HTR-8/SVneo (cell line): ENCODE data around the gene PYGB.
A peak's percentile ranks its signal among the peaks of the same experiment; 100 is the strongest.
"Not testable (repeated sequence)": the region's sequence is repeated elsewhere in the genome, so short reads cannot be mapped to it uniquely, and the experiment has no call there.

ENCODE experiments used
- DNase-seq: peaks from one replicate; pipeline ENCODE4 v3.0.0; 2011; ENCODE audit warnings: low spot score, mixed read lengths; ENCODE audit not compliant: insufficient read length
- FAIRE-seq: peaks from 2 replicates; lab custom pipeline; 2011; peaks lifted over from hg19 to GRCh38; lab: Jason Lieb, UNC

The PYGB gene

DNA sequence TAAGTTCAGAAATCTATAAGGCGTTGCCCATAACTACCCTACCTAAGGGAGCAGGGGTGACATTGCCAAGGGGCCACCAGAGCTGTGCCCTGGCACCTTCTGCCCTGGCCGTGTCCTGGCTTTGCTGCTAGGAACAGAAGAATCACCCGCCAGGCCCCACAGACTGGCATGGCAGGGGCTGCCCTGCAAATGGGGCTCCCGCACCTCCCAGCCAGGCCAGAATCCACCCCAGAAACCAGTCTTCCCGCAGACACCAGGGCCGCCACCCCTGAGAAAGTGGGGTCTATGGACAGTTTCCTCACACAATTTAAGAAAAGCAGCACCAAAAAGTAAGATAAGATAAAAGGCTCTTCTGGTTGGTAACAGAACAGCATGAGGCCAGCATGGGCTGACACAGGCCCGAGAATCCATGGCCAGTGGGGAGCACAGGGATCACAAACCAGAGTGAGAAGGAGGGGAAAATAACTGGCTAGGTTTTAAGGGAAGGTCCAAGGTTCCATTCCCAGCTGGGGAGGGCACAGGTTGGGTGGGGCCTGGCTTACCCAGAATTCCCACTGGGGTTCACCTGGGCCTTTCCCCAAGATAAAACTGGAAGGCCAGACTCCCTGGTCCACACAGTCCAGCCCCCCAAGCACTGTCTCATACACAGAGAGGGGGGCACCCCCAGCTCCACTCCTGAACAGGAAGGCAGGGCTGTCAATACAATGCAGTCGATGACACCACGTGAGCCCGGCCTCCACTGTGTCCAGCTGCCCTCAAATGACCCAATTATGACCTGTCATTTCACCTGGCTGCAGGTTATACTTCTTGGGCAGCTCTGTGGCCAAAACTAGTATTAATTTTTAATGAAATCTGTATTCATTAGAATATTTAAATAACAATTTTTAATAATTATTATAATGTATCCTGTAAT is 59.4 kb downstream of the PYGB start:
- FAIRE-seq (no peak), DNase-seq (no peak)

DNA sequence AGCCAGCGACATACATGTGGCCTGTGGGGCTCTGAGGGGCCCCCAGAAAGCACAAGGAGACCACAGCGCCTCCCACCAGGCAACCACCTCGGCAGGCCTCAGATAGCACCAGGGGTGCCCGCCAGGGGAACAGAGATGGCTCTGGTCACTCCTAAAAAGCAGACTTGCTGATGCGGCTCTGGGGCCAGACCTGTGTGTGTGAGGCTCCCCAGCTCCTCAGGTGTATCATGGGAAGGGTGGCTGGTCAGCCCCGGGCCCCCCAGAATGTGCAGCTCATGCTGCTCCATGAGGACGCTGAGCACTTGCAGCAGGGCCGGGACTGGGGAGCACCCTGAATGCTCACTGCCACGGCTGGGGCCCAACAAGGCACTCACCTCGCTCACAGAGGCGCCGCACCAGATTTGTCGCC is 60.2 kb downstream of the PYGB start:
- DNase-seq (no peak), FAIRE-seq (no peak)

DNA sequence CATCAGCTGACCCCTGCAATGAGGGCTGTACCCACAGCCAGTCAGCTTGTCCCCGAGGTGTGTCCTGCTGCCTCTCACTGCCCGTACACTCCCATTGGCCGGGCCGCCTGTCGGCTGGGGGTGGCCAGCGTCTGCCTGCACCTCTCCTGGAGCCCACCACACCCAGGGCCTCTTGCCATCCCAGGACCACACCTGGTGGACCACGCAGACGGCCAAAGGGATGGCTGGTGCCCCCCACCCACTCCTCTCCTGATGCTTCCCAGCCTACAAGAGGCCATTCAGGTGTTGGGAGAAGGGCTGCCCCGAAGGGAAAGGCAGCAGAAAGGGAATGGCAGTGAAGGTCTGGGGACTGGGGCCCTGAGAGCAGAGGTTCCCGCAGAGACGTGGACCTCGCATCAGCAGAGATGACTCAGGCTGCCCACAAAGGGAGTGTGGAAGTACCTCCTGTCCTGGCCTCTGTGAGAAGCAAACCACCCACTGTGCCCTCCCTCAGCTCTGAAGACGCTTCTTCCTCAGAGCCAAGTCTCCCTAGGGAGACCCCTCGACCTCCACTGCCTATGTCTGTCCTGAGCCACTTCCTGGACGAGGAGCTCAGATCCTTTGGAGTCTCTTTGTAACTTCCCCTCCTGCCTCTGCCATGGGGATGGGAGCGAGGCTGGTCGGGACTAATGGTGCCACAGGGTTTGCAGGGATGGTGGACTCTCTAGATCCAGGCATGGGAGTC is 60.9 kb downstream of the PYGB start:
- FAIRE-seq (no peak), DNase-seq (no peak)

DNA sequence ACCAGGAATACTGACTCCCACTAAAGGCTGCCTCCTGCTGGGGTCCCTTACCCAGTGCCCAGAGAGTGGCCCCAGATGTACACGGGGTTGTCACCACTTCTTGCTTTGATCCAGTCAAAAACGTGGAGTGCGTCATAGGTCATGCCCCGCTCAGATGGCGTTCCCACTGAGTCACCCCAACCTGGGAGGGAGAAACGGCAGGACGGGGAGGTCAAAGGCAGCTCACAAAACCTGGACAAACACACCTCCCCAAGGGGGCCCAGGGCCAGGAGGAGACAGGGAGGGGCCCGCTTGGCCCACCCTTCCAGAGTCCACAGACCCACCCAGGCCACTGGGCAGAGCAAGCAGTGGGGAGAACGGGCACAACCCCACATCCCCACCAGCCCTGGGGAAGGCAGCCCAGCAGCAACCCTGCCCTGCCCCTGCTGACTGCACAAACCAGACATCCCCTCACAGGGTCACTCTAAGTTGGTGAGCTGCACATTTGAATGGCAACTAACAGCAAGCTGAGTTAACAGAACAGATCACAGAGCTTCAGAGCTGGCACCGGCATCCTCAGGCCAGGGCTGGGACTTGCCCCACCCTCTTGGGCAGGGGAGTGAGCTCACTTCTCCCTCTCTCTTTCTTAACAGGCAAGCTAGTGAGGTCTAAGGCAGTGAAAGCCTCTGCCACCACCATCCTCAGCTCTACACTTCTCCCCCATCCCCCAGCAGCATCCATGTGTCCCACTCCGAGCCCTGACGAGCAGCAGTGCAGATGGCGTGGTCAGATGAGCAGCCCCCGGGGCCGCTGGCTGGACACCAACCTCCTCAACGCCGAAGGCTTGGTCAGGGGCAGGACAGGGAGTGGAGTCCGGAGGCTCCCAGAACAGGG is 61.7 kb downstream of the PYGB start:
- FAIRE-seq (peak; percentile 81), DNase-seq (peak; percentile 57)

DNA sequence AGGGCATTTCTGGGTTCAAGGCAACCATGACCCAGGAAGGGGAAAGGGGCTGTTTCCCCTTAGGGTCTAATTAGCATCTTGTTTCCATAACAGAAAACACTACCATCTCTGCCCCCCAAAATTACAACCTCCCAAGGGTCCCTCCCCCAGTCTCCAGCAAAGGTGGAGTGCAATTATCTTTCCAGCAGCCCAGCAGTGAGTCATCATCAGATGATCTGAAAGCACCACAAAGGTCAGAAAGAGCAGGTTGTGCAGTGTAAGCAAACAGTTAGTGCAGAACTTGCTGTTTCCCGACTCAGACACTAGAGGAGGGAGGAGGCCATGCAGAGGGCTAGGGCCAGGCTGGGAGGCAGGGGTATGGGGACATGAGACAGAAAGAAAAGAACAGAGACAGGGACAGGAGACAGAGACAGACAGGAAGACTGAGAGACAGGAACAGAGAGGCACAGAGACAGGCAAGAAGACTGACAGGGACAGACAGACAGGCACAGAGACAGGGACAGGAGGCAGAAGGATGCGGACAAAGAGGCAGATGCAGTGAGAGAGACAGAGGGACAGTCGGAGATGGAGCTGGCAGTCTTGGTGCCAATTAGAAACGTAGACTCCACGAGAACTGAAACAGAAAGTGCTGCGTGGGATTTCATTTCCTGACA is 62.5 kb downstream of the PYGB start:
- DNase-seq (peak; percentile 87), FAIRE-seq (peak; percentile 86)

DNA sequence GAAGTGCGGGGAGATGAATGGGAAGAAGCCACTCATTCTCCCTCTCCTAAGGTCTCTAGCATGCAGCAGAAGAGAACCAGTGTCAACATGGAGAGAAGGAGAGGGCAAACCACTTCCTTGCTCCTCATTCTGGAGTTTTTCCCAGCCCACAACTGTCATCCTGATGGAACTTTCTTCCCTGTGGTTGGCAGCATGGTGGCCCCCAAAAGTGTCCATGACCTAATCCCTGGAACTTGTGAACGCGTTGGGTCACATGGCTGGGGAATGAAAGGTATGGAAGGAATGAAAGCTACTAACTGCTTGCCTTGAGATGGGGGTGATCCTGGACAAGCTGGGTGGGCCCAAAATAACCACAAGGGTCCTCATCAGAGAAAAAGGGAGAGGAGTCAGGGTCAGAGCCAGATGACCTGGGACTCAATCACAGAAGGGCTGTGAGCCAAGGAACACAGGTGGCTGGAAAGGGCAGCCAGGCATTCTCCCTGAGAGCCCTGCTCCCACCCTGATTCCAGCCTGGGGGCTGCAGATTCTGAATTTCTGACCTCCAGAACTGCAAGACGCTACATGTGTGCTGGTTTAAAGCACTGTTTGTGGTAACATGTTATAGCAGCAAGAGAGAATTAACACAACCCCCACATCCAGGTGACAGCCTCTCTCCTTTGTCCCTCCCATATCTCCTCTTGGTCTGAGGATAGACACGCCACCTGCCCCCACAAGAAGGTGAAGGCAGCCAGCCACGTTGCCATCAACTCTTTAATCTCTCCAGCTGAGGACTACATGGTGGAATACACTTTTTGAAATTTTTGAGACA is 63.2 kb downstream of the PYGB start:
- DNase-seq = no peak
- no peak for FAIRE-seq

DNA sequence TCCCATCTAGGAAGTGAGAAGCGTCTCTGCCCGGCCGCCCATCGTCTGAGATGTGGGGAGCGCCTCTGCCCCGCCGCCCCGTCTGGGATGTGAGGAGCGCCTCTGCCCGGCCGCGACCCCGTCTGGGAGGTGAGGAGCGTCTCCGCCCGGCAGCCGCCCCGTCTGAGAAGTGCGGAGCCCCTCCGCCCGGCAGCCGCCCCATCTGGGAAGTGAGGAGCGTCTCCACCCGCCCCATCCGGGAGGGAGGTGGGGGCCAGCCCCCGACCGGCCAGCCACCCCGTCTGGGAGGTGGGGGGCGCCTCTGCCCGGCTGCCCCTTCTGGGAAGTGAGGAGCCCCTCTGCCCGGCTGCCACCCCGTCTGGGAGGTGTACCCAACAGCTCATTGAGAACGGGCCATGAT is 64.8 kb downstream of the PYGB start:
- not testable (repeated sequence) for FAIRE-seq, DNase-seq

DNA sequence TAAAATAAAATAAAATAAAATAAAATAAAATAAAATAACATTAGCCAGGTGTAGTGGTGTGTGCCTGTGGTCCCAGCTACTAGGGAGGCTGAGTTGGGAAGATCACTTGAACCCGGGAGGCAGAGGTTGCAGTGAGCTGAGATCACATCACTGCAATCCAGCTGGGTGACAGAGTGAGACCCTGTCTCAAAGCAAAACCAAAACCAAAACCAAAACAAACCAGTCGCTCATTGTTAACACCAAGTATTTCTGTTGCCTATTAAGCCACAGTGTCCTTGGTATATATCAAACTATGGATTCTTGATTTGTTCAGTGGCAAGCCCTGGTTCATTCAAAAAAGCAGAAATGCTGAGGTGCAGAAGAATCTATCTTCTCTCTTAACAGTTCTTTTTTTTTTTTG is 65.7 kb downstream of the PYGB start:
- DNase-seq = no peak
- FAIRE-seq = no peak

DNA sequence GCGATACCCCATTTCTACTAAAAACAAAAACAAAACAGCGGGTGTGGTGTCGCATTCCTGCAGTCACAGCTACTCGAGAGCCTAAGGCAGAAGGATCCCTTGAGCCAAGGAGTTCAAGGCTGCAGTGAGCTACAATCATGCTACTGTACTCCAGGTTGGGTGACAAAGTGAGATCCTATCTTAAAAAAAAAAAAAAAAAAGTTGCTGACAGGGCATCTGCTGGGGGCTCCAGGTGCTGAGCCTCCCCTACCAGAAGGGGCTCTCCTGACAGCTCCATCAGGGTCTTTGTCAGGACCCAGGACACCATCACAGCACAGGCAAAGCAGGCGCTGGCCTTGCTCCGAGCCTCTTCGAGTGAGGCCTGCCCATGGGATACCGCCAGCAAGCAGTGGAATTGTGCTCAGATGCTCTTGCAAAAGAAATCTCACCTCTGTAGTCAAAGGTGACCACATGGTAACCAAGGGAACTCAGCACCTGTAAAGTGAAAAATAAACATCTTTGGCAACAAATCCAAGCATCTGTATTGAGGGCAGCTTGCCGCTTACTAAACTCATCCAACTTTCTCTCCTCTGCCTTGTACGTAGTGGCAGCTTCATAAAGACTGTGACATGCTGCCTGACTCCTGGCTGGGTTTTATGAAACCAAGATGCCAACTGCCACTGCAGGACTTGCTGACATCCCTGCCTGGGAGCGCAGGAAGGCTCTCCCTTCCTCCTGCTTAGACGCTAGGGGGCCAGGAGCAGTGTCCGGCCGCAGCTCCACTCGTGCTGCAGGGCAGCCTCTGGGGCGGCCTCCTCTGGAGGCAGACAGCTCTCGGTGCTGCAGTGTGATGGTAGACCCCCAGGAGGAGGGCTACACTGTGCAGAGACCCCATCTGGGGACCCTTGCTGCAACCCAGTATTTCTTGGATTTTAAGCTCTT is 66.9 kb downstream of the PYGB start:
- FAIRE-seq (no peak), DNase-seq (no peak)

DNA sequence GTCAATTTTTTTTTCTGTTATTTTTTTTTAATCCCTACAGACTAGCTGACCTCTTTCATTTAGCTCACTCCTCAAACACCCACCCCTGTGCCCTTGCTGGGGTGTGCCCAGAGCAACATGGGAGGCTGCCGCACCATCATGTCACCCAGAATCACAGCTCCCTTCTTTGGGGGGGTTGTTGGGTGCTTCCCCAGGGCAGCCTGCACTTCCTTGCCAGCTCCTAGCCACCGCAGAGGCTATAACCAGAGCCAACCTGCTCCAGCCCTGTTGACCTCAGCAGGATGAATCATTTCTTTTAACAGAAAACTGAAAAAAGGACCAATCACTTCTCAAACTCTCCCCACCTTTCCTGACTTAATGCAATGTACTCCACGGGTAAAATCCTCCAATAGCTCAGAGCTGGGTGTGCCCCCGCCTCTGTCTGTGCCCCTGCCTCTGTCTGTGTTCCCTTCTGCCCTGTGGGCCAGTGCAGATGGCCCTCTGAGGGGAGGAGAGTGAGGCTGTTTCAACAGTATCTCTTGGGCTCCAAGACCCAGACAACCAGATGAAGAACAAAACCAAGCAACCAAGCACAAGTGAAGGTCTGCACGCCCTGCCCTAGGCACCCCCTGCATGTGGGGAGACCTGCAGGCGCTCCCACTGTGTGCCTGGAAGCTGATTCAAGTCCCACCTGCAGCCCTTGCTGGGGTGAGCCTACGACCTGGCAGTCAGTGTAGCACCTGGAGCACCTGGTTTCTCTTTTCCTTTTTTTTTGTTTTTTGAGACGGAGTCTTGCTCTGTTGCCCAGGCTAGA is 67.7 kb downstream of the PYGB start:
- no peak for FAIRE-seq
- DNase-seq = no peak

DNA sequence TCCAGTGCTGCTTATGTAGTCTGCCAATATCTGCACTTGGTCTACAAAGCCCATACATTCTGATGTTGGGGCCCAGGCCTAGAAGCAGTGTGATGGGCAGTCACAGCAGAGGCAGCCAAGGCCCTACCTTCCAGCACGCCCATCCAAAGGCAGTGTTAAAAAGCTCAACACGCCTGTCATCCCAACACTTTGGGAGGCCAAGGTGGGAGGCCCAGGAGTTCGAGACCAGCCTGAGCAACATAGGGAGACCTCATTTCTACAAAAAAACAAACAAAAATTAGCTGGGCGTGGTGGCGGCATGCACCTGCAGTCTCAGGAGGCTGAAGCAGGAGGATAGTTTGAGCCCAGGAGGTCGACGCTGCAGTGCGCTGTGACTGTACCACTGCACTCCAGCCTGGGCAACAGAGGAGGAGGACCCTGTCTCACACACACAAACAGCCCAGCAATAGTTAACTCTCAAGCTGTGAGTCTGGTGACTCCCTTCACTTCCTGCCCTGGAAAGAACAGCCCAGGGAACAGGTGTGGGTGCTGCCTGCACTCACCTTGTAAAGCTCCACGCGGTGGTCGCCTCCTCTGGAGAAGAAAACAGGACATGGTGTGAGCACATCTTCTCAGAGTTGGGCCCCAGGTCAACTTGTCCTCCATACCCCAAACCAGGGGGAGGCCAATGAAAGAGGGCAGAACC is 68.8 kb downstream of the PYGB start:
- FAIRE-seq (no peak), DNase-seq (no peak)

DNA sequence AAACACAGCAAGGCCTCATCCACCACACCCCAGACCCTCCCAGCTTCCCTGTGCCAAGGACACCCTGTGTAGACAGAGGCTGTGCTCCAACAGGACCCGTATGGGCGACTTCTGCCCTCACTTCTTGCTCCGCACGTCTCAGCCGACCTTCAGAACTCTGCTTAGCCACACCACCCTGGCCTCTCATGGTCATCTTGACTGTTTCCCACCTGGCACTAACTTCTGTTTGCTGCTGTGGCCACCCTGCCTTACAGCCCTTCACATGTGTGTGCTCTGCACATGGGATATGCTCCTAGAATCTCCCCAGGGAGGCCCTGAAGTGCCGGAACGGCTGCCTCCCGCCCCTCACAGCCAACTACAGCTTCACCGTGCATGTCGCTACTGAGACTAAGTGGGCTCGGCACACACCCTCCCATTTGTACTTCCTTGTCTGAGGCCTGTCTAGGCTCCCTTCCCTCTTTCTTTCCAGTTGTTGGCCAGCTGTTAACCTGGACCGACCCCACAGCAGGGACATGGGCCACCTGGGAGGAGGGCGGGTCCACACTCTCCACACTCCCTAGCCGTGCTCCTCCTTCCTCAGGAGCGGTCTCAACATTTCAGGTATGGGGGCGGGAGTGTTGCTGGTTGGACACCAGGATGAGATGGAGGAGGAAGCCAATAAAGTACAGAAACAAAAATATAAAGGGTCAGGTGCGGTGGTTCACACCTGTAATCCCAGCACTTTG is 69.6 kb downstream of the PYGB start:
- DNase-seq = no peak

DNA sequence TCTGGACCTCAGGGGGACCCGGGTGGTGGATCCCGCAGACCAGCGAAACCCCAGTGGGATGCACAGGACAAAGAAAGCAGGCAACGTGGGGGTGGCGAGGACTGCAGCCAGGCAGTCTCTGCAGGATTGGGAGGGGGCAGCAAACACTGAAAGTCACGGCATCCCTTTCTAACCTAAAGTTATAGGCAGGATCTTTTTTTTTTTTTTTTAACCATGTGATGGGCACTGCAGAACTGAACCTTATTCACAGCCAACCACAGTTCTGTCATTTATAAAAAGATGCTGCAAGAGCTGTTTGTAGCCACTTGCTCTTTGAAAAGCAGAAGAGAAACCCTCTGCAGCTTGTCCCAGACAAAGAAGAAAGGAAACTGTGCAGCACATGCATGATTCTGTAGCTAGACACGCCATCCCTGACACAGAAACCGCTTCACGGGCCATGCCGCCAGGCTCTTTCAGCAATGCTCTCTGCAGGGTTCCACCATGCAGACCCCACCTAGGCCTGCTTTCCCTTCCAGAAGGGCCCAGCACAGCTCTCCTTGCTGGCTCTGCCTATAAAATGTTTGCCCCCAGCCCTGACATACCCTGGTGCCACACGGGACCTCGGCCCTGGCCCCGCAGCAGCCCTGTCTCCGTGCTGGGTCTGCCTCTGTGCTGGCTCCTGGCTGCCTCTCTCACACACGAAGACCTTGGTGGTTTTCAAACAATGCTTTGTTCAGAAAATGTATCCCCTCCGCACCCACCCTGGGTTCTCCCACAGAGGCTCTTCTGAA is 70.8 kb downstream of the PYGB start:
- DNase-seq (no peak), FAIRE-seq (no peak)

More for the DNA sequence above, 69.6 kb downstream of the PYGB start:
- no peak for FAIRE-seq

DNA sequence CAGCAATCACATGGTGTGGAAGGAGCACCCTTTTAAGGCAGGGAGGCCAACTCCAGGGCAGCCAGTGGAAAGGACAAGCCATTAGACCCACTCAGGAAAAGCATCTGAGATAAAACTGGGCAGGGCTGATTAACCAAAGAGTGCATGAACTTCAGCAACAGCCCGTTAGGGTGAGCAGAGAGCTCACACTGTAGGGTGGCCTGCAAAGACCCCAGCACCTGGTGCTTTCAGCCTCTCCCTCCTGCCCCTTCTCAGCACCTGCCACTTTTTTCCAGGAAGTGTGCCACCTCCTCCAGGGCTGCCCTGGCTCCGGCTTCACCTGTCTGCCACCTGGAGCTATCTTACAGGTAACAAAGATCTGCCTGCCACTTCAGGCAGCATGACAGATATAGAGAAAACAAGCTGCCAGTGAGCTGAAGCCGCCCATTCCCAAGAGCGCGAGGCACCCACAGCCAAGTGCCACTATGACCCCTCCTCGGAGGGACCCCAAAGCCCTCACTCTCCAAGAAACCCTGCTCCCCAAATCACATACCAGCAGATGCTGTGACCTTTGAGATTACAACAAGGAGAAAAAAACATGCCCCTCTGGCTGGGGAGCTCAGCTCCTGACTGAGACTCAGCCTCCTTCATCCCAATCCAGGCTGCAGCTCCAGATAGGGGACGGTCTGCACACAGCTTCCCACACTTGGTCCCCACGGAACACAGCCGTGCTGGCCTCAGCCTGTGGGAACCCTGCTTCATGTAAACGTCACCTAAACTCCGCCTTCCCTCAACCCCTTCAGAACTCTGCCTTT is 71.6 kb downstream of the PYGB start:
- FAIRE-seq (no peak), DNase-seq (no peak)
